Activated CD4-positive, CD25-positive, alpha-beta regulatory T cell treated with anti-CD3 and anti-CD28 coated beads, Interleukin-2, amount 50 U/mL, for 24 hours (primary cell): Measurements from ENCODE around the gene GOLGA2.

Experiments
- ATAC-seq, 2 donors: fragments of 150-1000 bp; cut with Tn5 transposase; one replicate each; pipeline ENCODE4 v1.10.0; 2021; ENCODE audit warnings: mild to moderate bottlenecking in 1 of 2, moderate library complexity in 1 of 2

The GOLGA2 gene

GRCh38 chr9:128257086-128257825, 18.6 kb downstream of the GOLGA2 start:
- ATAC-seq: no peak

- ATAC-seq: no peak
These were observed 20.7 kb downstream of the GOLGA2 start for GRCh38 chr9:128254855-128255759.

- no peak for ATAC-seq
These were observed 21.4 kb downstream of the GOLGA2 start for GRCh38 chr9:128254362-128254761.

- ATAC-seq: no peak
These were observed 21.8 kb downstream of the GOLGA2 start for GRCh38 chr9:128253991-128254346.

- no peak for ATAC-seq
These were observed 22.4 kb downstream of the GOLGA2 start for GRCh38 chr9:128253140-128253990.

GRCh38 chr9:128252317-128253139, 23.3 kb downstream of the GOLGA2 start:
- ATAC-seq: no peak

- no peak for ATAC-seq
These were observed 24.1 kb downstream of the GOLGA2 start for GRCh38 chr9:128251732-128252100.

- no peak for ATAC-seq
These were observed 24.7 kb downstream of the GOLGA2 start for GRCh38 chr9:128250839-128251731.

- peak; percentile 90 to 93 for ATAC-seq
These were observed 25.6 kb downstream of the GOLGA2 start for GRCh38 chr9:128249908-128250838.

- no peak for ATAC-seq
These were observed 26.3 kb downstream of the GOLGA2 start for GRCh38 chr9:128249558-128249907.

- ATAC-seq: no peak
These were observed 28.5 kb downstream of the GOLGA2 start for GRCh38 chr9:128247226-128247803.

GRCh38 chr9:128246471-128246870, 29.3 kb downstream of the GOLGA2 start:
- no peak for ATAC-seq

GRCh38 chr9:128245421-128246151, 30.2 kb downstream of the GOLGA2 start:
- no peak for ATAC-seq

- no peak for ATAC-seq
These were observed 31.0 kb downstream of the GOLGA2 start for GRCh38 chr9:128244837-128245231.

- ATAC-seq: no peak
These were observed 31.5 kb downstream of the GOLGA2 start for GRCh38 chr9:128244091-128244836.

GRCh38 chr9:128243215-128244018, 32.4 kb downstream of the GOLGA2 start:
- no peak for ATAC-seq

- ATAC-seq: no peak
These were observed 33.0 kb downstream of the GOLGA2 start for GRCh38 chr9:128242828-128243214.
